Measurements from ENCODE around the gene NINJ2. TPM values are rescaled to one million over a fixed set of nuclear protein-coding genes. Genes with fewer than 3 reads are reported as not detected.

The NINJ2 gene
- polyA plus RNA-seq, 1 of the 3 experiments (the other 2 are of a cell fraction) = 0.07 TPM

GRCh38 chr12:573232-573631, 90.0 kb downstream of the NINJ2 start:
- no peak for DNase-seq
- WGBS (ENCODE audit: low lambda C conversion rate) = 95% methylated on average over 5 of the region's 5 CpGs
- no peak for TF ChIP-seq YY1 (IDR thresholded peaks at IDR 0.05; ENCODE audit: low read depth)
- no peak for TF ChIP-seq MAX (IDR thresholded peaks at IDR 0.05; ENCODE audit: low read depth)
- no peak for TF ChIP-seq RAD21 (IDR thresholded peaks at IDR 0.05; ENCODE audit: low read length)
- TF ChIP-seq IRF3 (IDR thresholded peaks at IDR 0.05; ENCODE audit: low read depth, low read length) = no peak
- TF ChIP-seq ELF1 (IDR thresholded peaks at IDR 0.05) = no peak
- TF ChIP-seq MEF2A (IDR thresholded peaks at IDR 0.05; ENCODE audit: borderline replicate concordance, low read depth) = no peak
- no peak for TF ChIP-seq TAF1 (IDR thresholded peaks at IDR 0.05; ENCODE audit: borderline replicate concordance, low read depth, low read length)
- TF ChIP-seq TEAD4 (IDR thresholded peaks at IDR 0.05; ENCODE audit: borderline replicate concordance, insufficient read depth) = no peak
- TF ChIP-seq EZH2phosphoT487 (IDR thresholded peaks at IDR 0.05; ENCODE audit: borderline replicate concordance, low read depth) = no peak
- no peak for TF ChIP-seq USF1 (IDR thresholded peaks at IDR 0.05; ENCODE audit: borderline replicate concordance, low read depth)
- TF ChIP-seq ZBTB33 (IDR thresholded peaks at IDR 0.05; ENCODE audit: borderline replicate concordance, low read depth) = no peak
- TF ChIP-seq RFX5 (IDR thresholded peaks at IDR 0.05; ENCODE audit: low read length) = no peak
- no peak for TF ChIP-seq NRF1 (IDR thresholded peaks at IDR 0.05; ENCODE audit: low read depth, low read length)
- no peak for TF ChIP-seq TCF12 (IDR thresholded peaks at IDR 0.05)
- no peak for TF ChIP-seq CTCF (IDR thresholded peaks at IDR 0.05)
- TF ChIP-seq FOSL2 (IDR thresholded peaks at IDR 0.05; ENCODE audit: borderline replicate concordance, low read depth) = no peak
- no peak for TF ChIP-seq PBX3 (IDR thresholded peaks at IDR 0.05)
- no peak for TF ChIP-seq MXI1 (IDR thresholded peaks at IDR 0.05; ENCODE audit: low read depth, low read length)
- TF ChIP-seq FOXJ3 (CRISPR knock-in tag; IDR thresholded peaks at IDR 0.05) = no peak
- TF ChIP-seq JUND (IDR thresholded peaks at IDR 0.05) = no peak

More at GRCh38 chr12:573232-573631, 90.0 kb downstream of the NINJ2 start:
- CTCF ChIA-PET = interaction anchor here (1.2 to 9.5 kb wide), 5 partner anchors 12 to 520 kb away, joined by 3 to 136 read pairs (median 5); partner anchors contain the start of genes RAD52 and WNK1
- Histone ChIP-seq H3K27me3 (ENCODE audit: insufficient read depth) (no peaks in the 10 kb centered on the region), H3K9ac (no peak overlapping the region), H3K9me2 (no peaks in the 10 kb centered on the region), H3K4me1 (ENCODE audit: control insufficient read depth in 1 of 2, insufficient read depth in 2 of 2, low read depth in 1 of 2, low read length in 1 of 2) (peaks cover 0 to 35% of the 10 kb centered on the region in 2 experiments; a peak in 2 of 4 replicates), H3F3A (replicated peaks; ENCODE audit: insufficient read depth) (peaks cover 5% of the 10 kb centered on the region), H3K4me3 (ENCODE audit: low read depth in 2 of 2, low read length in 1 of 2) (no peak overlapping the region), H2AFZ (ENCODE audit: low read depth) (no peak overlapping the region), H4K20me1 (ENCODE audit: insufficient read depth) (no peaks in the 10 kb centered on the region), H3K4me2 (no peak overlapping the region), H3K36me3 (replicated peaks in 1 of 2; ENCODE audit: control insufficient read depth in 1 of 2, insufficient read depth in 2 of 2, low read length in 1 of 2) (no peaks in the 10 kb centered on the region), H3K27ac (ENCODE audit: low read depth in 2 of 2, low read length in 1 of 2) (no peak overlapping the region), H3K9me3 (no peaks in the 10 kb centered on the region), H3K79me2 (ENCODE audit: insufficient read depth) (no peaks in the 10 kb centered on the region)
- POLR2A ChIA-PET = interaction anchor here (3.2 kb wide), 1 partner anchor 178 kb away, joined by 17 read pairs; the partner anchor contains the start of gene WNK1
